IMR-90 (cell line): ENCODE data around the gene TIAM1. TPM values are rescaled to one million over a fixed set of nuclear protein-coding genes. Genes with fewer than 3 reads are reported as not detected.
A peak's percentile ranks its signal among the peaks of the same experiment; 100 is the strongest.

Source experiments
- ATAC-seq: fragments of 200-7000 bp; cut with Tn5 transposase; 2 replicates; pipeline ENCODE4 v1.9.1; 2020; ENCODE audit warnings: low read depth, mild to moderate bottlenecking, moderate library complexity
- BruUV-seq: library from RNA; stranded (reverse); fragments of 400-500 nt; replicated peaks from 2 replicates; lab custom pipeline; 2021; lab: Mats Ljungman, UMichigan
- CTCF ChIA-PET: fragments of 300-600 bp; formaldehyde crosslinking; extraction: SDS; loops from one replicate; lab custom pipeline; 2021; ENCODE audit warnings: antibody characterized with exemption; lab: Yijun Ruan, JAX
- POLR2A ChIA-PET: fragments of 300-600 bp; sonication (Branson Sonifier 250); formaldehyde crosslinking; loops from one replicate; lab custom pipeline; 2022; ENCODE audit warnings: antibody characterized with exemption; ENCODE audit not compliant: unreplicated experiment; lab: Charles Lee
- DNase-seq: peaks from one replicate; pipeline ENCODE4 v3.0.0; 2013
- H2AFZ ChIP-seq: replicated peaks from 2 replicates; pipeline ENCODE3; 2013; ENCODE audit warnings: low read length, mild to moderate bottlenecking; ENCODE audit not compliant: poor library complexity
- H2AK5ac ChIP-seq: 2 replicates; pipeline ENCODE4 v1.6.1; 2013; ENCODE audit warnings: low read depth, low read length, inconsistent platforms
- H2AK9ac ChIP-seq: replicated peaks from 2 replicates; pipeline ENCODE3; 2013; ENCODE audit warnings: mild to moderate bottlenecking, low read depth, low read length, moderate library complexity; ENCODE audit not compliant: poor library complexity
- H2BK120ac ChIP-seq: 2 replicates; pipeline ENCODE4 v1.6.1; 2013; ENCODE audit warnings: low read depth, low read length, inconsistent platforms
- H2BK15ac ChIP-seq: 3 replicates; pipeline ENCODE4 v1.6.1; 2013; ENCODE audit warnings: low read depth, low read length, inconsistent platforms
- H2BK20ac ChIP-seq: 2 replicates; pipeline ENCODE4 v1.6.1; 2013; ENCODE audit warnings: low read depth, mild to moderate bottlenecking, inconsistent platforms, low read length, moderate library complexity
- H2BK5ac ChIP-seq: 2 replicates; pipeline ENCODE4 v1.6.1; 2013; ENCODE audit warnings: mild to moderate bottlenecking, low read depth, low read length, inconsistent platforms; ENCODE audit not compliant: poor library complexity, severe bottlenecking
- H3K14ac ChIP-seq: replicated peaks from 2 replicates; pipeline ENCODE4 v1.6.1; 2013; ENCODE audit warnings: low read depth, low read length, inconsistent platforms
- H3K18ac ChIP-seq: 2 replicates; pipeline ENCODE4 v1.6.1; 2013; ENCODE audit warnings: low read depth, low read length, control low read depth
- H3K23ac ChIP-seq: 2 replicates; pipeline ENCODE4 v1.6.1; 2013; ENCODE audit warnings: low read depth, low read length, inconsistent platforms
- H3K27ac ChIP-seq: 2 replicates; pipeline ENCODE4 v1.5.1; 2013; ENCODE audit warnings: mild to moderate bottlenecking, control low read depth, low read length; ENCODE audit not compliant: insufficient read depth
- H3K27me3 ChIP-seq: 2 replicates; pipeline ENCODE4 v1.6.1; 2013; ENCODE audit warnings: low read length; ENCODE audit not compliant: control insufficient read depth, insufficient read depth
- H3K36me3 ChIP-seq: 2 replicates; pipeline ENCODE4 v1.6.1; 2013; ENCODE audit warnings: low read length, mixed read lengths; ENCODE audit not compliant: control insufficient read depth, insufficient read depth
- H3K4ac ChIP-seq: 2 replicates; pipeline ENCODE4 v1.6.1; 2013; ENCODE audit warnings: low read depth, low read length, inconsistent platforms
- H3K4me1 ChIP-seq: 2 replicates; pipeline ENCODE4 v1.6.1; 2013; ENCODE audit warnings: low read length, mixed read lengths; ENCODE audit not compliant: control insufficient read depth, insufficient read depth
- H3K4me2 ChIP-seq: 2 replicates; pipeline ENCODE4 v1.6.1; 2013; ENCODE audit warnings: low read depth, mild to moderate bottlenecking, control low read depth, low read length, moderate library complexity
- H3K4me3 ChIP-seq: 2 replicates; pipeline ENCODE4 v1.5.1; 2013; ENCODE audit warnings: low read depth, mild to moderate bottlenecking, control low read depth, low read length, moderate library complexity; ENCODE audit not compliant: insufficient read depth
- H3K56ac ChIP-seq: 2 replicates; pipeline ENCODE4 v1.6.1; 2013; ENCODE audit warnings: low read length, inconsistent platforms; ENCODE audit not compliant: insufficient read depth; ENCODE audit errors: extremely low read depth
- H3K79me1 ChIP-seq, 2 experiments: 2 replicates each; pipeline ENCODE4 v1.6.1; 2013; ENCODE audit warnings: low read length in 2 of 2, inconsistent platforms in 1 of 2, low read depth in 1 of 2
- H3K9ac ChIP-seq: 2 replicates; pipeline ENCODE4 v1.6.1; 2013; ENCODE audit warnings: low read depth, low read length, control low read depth
- H3K9me1 ChIP-seq: 2 replicates; pipeline ENCODE4 v1.6.1; 2013; ENCODE audit warnings: low read length, inconsistent platforms; ENCODE audit not compliant: insufficient read depth
- H3K9me3 ChIP-seq: 2 replicates; pipeline ENCODE4 v1.6.1; 2013; ENCODE audit warnings: low read length; ENCODE audit not compliant: control insufficient read depth, insufficient read depth
- H4K20me1 ChIP-seq: 2 replicates; pipeline ENCODE4 v1.6.1; 2013; ENCODE audit warnings: low read length, inconsistent platforms; ENCODE audit not compliant: insufficient read depth
- H4K5ac ChIP-seq: 2 replicates; pipeline ENCODE4 v1.6.1; 2013; ENCODE audit warnings: mild to moderate bottlenecking, low read depth, low read length, control low read depth
- H4K8ac ChIP-seq, 2 experiments: 2 replicates each; pipeline ENCODE4 v1.6.1; 2013; ENCODE audit warnings: low read depth in 2 of 2, low read length in 2 of 2, control low read depth in 1 of 2, inconsistent platforms in 1 of 2
- H4K91ac ChIP-seq: 2 replicates; pipeline ENCODE4 v1.6.1; 2013; ENCODE audit warnings: low read depth, low read length, inconsistent platforms; ENCODE audit not compliant: insufficient read depth
- CHD1 ChIP-seq: IDR thresholded peaks from 2 replicates; pipeline ENCODE4 v1.6.1; 2012; ENCODE audit warnings: low read depth, low read length, improper control_type of control experiment
- CTCF ChIP-seq: conservative IDR thresholded peaks from 2 replicates; pipeline ENCODE4 v1.5.1; 2012; ENCODE audit warnings: mild to moderate bottlenecking, low read depth, low read length, improper control_type of control experiment
- RAD21 ChIP-seq: IDR thresholded peaks from 2 replicates; pipeline ENCODE4 v1.6.1; 2012; ENCODE audit warnings: low read length, improper control_type of control experiment
- SMC3 ChIP-seq: fragments of 150-350 bp; IDR thresholded peaks from 2 replicates; pipeline ENCODE4 v1.6.1; 2016; ENCODE audit warnings: low read depth, mild to moderate bottlenecking, antibody characterized with exemption, low read length, moderate library complexity
- whole genome bisulfite sequencing, 2 experiments: methylation state at CpG; one replicate each; pipeline versions ENCODE4 v1.1.5 to v1.1.7; 2013; ENCODE audit warnings: missing lambda C conversion rate in 2 of 2; ENCODE audit not compliant: insufficient read length in 1 of 2; ENCODE audit errors: extremely low coverage in 2 of 2; 5-methylcytosine and 5-hydroxymethylcytosine counted together
- dilution Hi-C: fragments of 300-500 bp; cut with HindIII; formaldehyde crosslinking; loops from one replicate; pipeline ENCODE4 v1.14.3; 2018; ENCODE audit warnings: low sequenced_read_pairs; ENCODE audit not compliant: unreplicated experiment
- in situ Hi-C: fragments of 300-500 bp; cut with MboI; formaldehyde crosslinking; loops from 3 replicates; pipeline ENCODE4 v1.14.3; 2019; ENCODE audit warnings: low sequenced_read_pairs, inconsistent platforms, mixed read lengths
- intact Hi-C: fragments of 100-400 bp; cut with micrococcal nuclease; formaldehyde crosslinking; loops from 2 replicates; pipeline ENCODE4 v1.10.0; 2022
- polyA plus RNA-seq, 3 experiments: library from polyadenylated mRNA; depleted of rRNA; stranded (reverse); fragments of >200 nt; gene quantifications; 2 replicates each; pipeline ENCODE4 v1.2.3, GENCODE V29; 2012; ENCODE audit warnings: low replicate concordance in 1 of 3
- total RNA-seq: library from RNA; depleted of rRNA; stranded (reverse); fragments of >200 nt; gene quantifications from 2 replicates; pipeline ENCODE4 v1.2.3, GENCODE V29; 2012

Gene TIAM1
- total and polyA plus RNA-seq, 2 of the 4 experiments (the other 2 are of a cell fraction), result 2.9 to 9.3 TPM

GRCh38 chr21:31180256-31181081, 163.6 kb downstream of the TIAM1 start:
- Histone ChIP-seq H3K23ac (no peak overlapping the region), H3K4me3 (no peak overlapping the region), H3K9me1 (no peaks in the 10 kb centered on the region), H2BK15ac (no peak overlapping the region), H2BK5ac (no peak overlapping the region), H3K9me3 (no peaks in the 10 kb centered on the region), H3K27me3 (no peaks in the 10 kb centered on the region), H2AFZ (no peak overlapping the region), H3K56ac (no peak overlapping the region), H3K4ac (no peak overlapping the region), H3K4me2 (no peak overlapping the region), H3K18ac (no peak overlapping the region), H4K91ac (no peak overlapping the region), H3K79me1 (no peaks in the 10 kb centered on the region), H3K4me1 (no peaks in the 10 kb centered on the region), H3K14ac (no peak overlapping the region), H3K27ac (no peak overlapping the region), H4K8ac (no peak overlapping the region), H4K20me1 (no peaks in the 10 kb centered on the region), H3K36me3 (no peaks in the 10 kb centered on the region), H3K9ac (no peak overlapping the region), H2AK5ac (no peak overlapping the region), H4K5ac (no peak overlapping the region), H2BK20ac (no peak overlapping the region), H2AK9ac (no peak overlapping the region), H2BK120ac (no peak overlapping the region)
- no TSS peak for BruUV-seq
- DNase-seq (peak; percentile 54), ATAC-seq (peak; percentile 82)
- dilution Hi-C loops, result no loop called here
- intact Hi-C loops, result loop anchor here (1.0 to 2.0 kb wide), 2 partner anchors 72 to 82 kb away; no protein-coding TSS in a partner anchor
- ChIA-PET POLR2A (no interaction called here), CTCF (interaction anchor here (0.6 to 3.0 kb wide), 10 partner anchors 11 to 407 kb away, joined by 3 to 15 read pairs (median 4); no protein-coding TSS in a partner anchor)
- WGBS, 2 experiments, result no CpG with 5 or more reads among the region's 5 CpGs
- TF ChIP-seq CTCF, result peak; percentile 65
- no peak for TF ChIP-seq CHD1
- TF ChIP-seq SMC3, result peak; percentile 74
- peak; percentile 63 for TF ChIP-seq RAD21
- in situ Hi-C loops, result loop anchor here (5.0 kb wide), 1 partner anchor 83 kb away; no protein-coding TSS in a partner anchor
